Testis (tissue), 3 donors: ENCODE data around the gene FBXL7. TPM values are rescaled to one million over a fixed set of nuclear protein-coding genes. Genes with fewer than 3 reads are reported as not detected.

Experiments
- DNase-seq: peaks from one replicate; pipeline ENCODE4 v3.0.0-alpha.2; 2019
- H3K27ac ChIP-seq, 2 donors: fragments of 200-600 bp; sonication (generic); one replicate each; pipeline ENCODE4 v1.5.1; 2019
- H3K27me3 ChIP-seq: fragments of 200-600 bp; sonication (generic); one replicate; pipeline ENCODE4 v1.5.1; 2019
- H3K36me3 ChIP-seq: fragments of 200-600 bp; sonication (generic); one replicate; pipeline ENCODE4 v1.5.1; 2017; ENCODE audit warnings: low read depth; ENCODE audit errors: missing control alignments
- H3K4me1 ChIP-seq: fragments of 200-600 bp; sonication (generic); one replicate; pipeline ENCODE4 v1.5.1; 2019
- H3K4me3 ChIP-seq, 2 donors: fragments of 200-600 bp; sonication (generic); one replicate each; pipeline ENCODE4 v1.5.1; 2017 to 2019
- H3K9me3 ChIP-seq: fragments of 200-600 bp; sonication (generic); one replicate; pipeline ENCODE4 v1.5.1; 2017
- POLR2A ChIP-seq: fragments of 450-650 bp; IDR thresholded peaks from one replicate; pipeline ENCODE4 v1.6.1; 2017; ENCODE audit warnings: antibody characterized with exemption, mild to moderate bottlenecking, moderate library complexity
- WGBS, 2 donors: methylation state at CpG; one replicate each; pipeline ENCODE4 v1.1.5; 2018; 5-methylcytosine and 5-hydroxymethylcytosine counted together
- intact Hi-C: fragments of 100-400 bp; cut with DNase I; formaldehyde crosslinking; loops from one replicate; pipeline ENCODE4 v1.15.1; 2023; ENCODE audit warnings: low total_unique reads
- polyA plus RNA-seq: library from polyadenylated mRNA; stranded (reverse); fragments of 350-450 nt; fragmentation: Illumina TruSeq; extraction: RNeasy Lipid Tissue Mini Kit (QIAGEN cat#74804); gene quantifications from one replicate; pipeline ENCODE4 v1.2.3, GENCODE V29; 2014; ENCODE audit warnings: low read depth, low replicate concordance; ENCODE audit not compliant: insufficient read depth
- total RNA-seq, 2 donors: library from RNA; depleted of rRNA; stranded (reverse); fragments of >200 nt; gene quantifications; one replicate each; pipeline ENCODE4 v1.2.3, GENCODE V29; 2016
- TF ChIP-seq, protein P1 (sequence below), 3 experiments: fragments of 450-650 bp in 2 of 3; fragments of 200-600 bp in 1 of 3; sonication (generic) in 1 of 3; IDR thresholded peaks; one replicate each; pipeline ENCODE4 v1.5.1; 2016 to 2019; ENCODE audit warnings: antibody characterized with exemption in 3 of 3, mild to moderate bottlenecking in 2 of 3, moderate library complexity in 1 of 3

FBXL7 gene
- total and polyA plus RNA-seq, 3 donors from 2014 or later = 9.8 to 17.3 (median 15.2) TPM

DNA sequence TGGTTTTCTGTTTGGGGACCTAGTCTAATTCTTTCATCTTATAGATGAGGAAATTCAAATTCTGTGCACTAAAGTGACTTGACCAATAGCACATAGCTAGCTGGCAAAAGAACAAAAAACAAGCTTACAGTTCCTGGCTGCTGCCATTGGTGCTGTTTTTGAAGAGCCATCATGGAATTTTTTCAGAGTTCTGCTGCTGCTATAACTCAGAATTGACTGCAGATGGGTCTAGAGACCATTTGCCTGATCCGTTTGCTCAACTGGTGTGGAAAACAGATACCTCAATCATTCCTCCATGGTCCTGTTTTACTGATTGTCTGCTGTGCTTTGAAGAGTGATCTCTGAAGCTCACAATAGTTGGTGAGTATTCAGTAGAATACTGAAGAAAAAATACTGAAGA is 15.2 kb downstream of the FBXL7 start:
- TF ChIP-seq, protein P1, sequence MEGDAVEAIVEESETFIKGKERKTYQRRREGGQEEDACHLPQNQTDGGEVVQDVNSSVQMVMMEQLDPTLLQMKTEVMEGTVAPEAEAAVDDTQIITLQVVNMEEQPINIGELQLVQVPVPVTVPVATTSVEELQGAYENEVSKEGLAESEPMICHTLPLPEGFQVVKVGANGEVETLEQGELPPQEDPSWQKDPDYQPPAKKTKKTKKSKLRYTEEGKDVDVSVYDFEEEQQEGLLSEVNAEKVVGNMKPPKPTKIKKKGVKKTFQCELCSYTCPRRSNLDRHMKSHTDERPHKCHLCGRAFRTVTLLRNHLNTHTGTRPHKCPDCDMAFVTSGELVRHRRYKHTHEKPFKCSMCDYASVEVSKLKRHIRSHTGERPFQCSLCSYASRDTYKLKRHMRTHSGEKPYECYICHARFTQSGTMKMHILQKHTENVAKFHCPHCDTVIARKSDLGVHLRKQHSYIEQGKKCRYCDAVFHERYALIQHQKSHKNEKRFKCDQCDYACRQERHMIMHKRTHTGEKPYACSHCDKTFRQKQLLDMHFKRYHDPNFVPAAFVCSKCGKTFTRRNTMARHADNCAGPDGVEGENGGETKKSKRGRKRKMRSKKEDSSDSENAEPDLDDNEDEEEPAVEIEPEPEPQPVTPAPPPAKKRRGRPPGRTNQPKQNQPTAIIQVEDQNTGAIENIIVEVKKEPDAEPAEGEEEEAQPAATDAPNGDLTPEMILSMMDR (IDR thresholded peaks at IDR 0.05) = no peak
- TF ChIP-seq POLR2A = no peak
- no peak overlapping the region for H3K4me3 ChIP-seq
- no peaks in the 10 kb centered on the region for H3K4me1 ChIP-seq
- 83 to 92% methylated on average over 1 of the region's 1 CpG for WGBS, 2 donors
- intact Hi-C loops = no loop called here
- no peaks in the 10 kb centered on the region for H3K27me3 ChIP-seq
- H3K27ac ChIP-seq = no peak overlapping the region
- DNase-seq = no peak
- H3K9me3 ChIP-seq = no peaks in the 10 kb centered on the region
- no peaks in the 10 kb centered on the region for H3K36me3 ChIP-seq

DNA sequence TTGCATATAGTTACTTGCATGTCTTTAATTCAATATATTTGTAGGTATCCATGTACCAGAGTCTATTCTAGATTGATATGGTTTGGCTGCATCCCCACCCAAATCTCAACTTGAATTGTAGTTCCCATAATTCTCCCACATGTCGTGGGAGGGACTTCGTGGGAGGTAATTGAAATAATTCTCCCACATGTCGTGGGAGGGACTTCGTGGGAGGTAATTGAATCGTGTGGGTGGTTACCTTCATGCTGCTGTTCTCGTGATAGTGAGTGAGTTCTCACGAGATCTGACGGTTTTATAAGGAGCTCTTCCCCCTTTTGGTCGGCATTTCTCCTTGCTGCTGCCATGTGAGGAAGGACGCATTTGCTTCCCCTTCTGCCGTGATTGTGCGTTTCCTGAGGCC is 16.5 kb downstream of the FBXL7 start:
- no peak for DNase-seq
- 44 to 70% methylated on average over 12 of the region's 12 CpGs for WGBS, 2 donors
- intact Hi-C loops = no loop called here

DNA sequence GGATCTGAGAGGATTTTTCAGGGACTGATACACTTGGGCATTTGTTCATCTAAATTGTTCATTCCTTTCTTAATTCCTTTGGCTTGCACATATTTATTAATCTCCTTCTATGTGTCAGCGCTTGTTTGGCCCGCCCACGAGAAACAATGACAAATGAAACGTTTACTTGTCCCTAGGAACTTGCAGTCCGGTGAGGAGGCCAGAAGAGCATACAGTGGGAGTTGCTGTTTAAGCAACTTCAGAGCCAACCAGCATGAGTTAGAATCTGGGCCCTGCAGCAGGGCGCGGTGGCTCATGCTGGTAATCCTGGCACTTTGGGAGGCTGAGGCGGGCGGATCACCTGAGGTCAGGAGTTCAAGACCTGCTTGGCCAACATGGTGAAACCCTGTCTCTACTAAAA is 18.8 kb downstream of the FBXL7 start:
- DNase-seq = no peak
- H3K4me3 ChIP-seq = no peak overlapping the region
- H3K27ac ChIP-seq = no peak overlapping the region
- no peaks in the 10 kb centered on the region for H3K36me3 ChIP-seq
- no peaks in the 10 kb centered on the region for H3K27me3 ChIP-seq
- 88 to 90% methylated on average over 9 of the region's 9 CpGs for WGBS, 2 donors
- H3K4me1 ChIP-seq = no peaks in the 10 kb centered on the region
- intact Hi-C loops = no loop called here
- H3K9me3 ChIP-seq = no peaks in the 10 kb centered on the region
- TF ChIP-seq, protein P1 (IDR thresholded peaks at IDR 0.05) = no peak
- no peak for TF ChIP-seq POLR2A

More for the DNA sequence above, 16.5 kb downstream of the FBXL7 start:
- Histone ChIP-seq H3K9me3 (no peaks in the 10 kb centered on the region), H3K27ac (no peak overlapping the region), H3K27me3 (no peaks in the 10 kb centered on the region), H3K4me3 (peak overlapping the region; percentile 25 to 29), H3K4me1 (no peaks in the 10 kb centered on the region), H3K36me3 (no peaks in the 10 kb centered on the region)
- TF ChIP-seq, protein P1 (IDR thresholded peaks at IDR 0.05) = no peak
- TF ChIP-seq POLR2A = no peak

DNA sequence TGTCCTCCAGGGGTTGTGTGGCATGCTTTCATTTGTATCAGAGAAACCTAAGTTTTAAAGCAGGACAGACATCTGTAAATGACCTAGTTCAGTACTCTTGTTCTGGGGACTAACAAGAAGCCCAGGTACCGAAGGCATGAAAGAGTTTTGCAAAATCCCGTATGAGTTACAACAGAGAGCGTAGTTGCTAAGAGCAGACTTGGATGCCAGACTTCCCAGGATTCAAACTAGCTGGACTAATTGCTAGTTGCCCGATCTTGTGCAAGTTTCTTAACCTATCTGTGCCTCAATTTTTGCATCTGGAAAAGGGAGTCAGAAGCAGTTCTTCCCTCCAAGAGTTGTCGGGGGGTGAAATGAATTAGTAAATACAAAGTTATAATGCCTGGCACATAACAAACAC is 20.9 kb downstream of the FBXL7 start:
- Histone ChIP-seq H3K4me1 (no peaks in the 10 kb centered on the region), H3K4me3 (no peak overlapping the region), H3K9me3 (no peaks in the 10 kb centered on the region), H3K36me3 (no peaks in the 10 kb centered on the region), H3K27ac (no peak overlapping the region), H3K27me3 (no peaks in the 10 kb centered on the region)
- intact Hi-C loops = no loop called here
- DNase-seq = no peak
- TF ChIP-seq POLR2A = no peak
- TF ChIP-seq, protein P1 (IDR thresholded peaks at IDR 0.05) = no peak
- 78 to 86% methylated on average over 5 of the region's 5 CpGs for WGBS, 2 donors

DNA sequence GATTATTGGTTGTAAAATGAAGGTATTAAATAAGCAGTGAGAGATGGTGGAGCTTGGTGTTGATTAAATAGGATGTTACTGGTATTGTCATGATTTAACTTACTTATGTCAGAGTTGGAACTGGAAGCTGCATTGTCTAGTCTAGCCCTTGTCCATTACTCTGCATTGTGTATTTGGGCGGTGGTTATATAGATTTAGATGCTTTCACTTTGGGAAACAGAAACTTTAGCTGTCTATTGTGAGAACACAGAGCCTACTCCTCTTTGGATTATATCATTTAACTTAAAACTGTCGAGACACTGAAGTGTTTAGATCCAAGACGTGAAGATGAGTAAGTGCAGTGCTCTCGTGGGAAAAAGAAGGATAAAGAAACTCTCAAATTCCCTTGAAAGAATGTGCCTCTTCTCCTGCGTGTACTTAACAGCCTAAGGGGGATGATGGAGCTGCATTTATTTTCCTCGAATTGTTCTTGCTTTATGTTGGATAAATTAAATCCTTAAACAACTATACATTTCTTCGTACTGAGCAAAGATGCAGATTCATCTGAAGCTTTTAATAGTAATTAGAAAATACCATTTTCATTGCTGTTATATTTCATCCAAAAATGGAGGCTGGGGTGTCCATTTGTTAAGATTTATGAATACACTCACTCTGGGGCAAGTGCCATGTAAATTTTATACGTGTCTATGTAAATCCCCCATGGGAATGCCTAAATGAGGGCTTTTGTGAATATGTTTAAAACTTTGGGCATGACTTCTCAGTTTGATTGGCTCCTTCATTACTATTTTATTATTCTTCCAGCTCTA is 21.6 kb downstream of the FBXL7 start:
- DNase-seq = no peak
- 55 to 58% methylated on average over 8 of the region's 8 CpGs for WGBS, 2 donors
- intact Hi-C loops = no loop called here
- H3K27ac ChIP-seq = no peak overlapping the region
- no peaks in the 10 kb centered on the region for H3K4me1 ChIP-seq
- H3K4me3 ChIP-seq = no peak overlapping the region
- TF ChIP-seq, protein P1 (IDR thresholded peaks at IDR 0.05) = no peak
- TF ChIP-seq POLR2A = no peak
- H3K27me3 ChIP-seq = no peaks in the 10 kb centered on the region
- H3K36me3 ChIP-seq = no peaks in the 10 kb centered on the region
- H3K9me3 ChIP-seq = no peaks in the 10 kb centered on the region
